ENCODE results near the gene ARSI.

The ARSI gene

DNA sequence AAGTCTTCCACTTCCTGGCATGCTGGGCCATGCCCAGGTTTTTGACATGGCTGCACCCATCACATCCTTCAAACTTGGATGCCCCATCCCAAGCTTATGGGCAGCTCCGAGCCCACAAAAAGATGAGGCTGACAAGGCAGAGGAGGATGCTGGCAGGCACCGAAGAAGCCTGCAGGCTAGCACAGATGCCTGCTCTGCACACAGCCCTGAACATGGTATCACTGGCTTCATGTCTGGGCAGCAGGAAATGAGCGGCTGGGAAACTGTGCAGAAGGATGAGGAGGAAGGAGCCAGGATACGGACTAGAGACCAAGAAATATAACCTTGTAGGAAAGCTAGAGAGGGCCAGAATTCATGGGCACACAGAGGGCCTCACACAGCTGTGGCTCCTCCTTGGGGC lies 27.9 kb downstream of the ARSI start (continued):
- TF ChIP-seq, protein P1, sequence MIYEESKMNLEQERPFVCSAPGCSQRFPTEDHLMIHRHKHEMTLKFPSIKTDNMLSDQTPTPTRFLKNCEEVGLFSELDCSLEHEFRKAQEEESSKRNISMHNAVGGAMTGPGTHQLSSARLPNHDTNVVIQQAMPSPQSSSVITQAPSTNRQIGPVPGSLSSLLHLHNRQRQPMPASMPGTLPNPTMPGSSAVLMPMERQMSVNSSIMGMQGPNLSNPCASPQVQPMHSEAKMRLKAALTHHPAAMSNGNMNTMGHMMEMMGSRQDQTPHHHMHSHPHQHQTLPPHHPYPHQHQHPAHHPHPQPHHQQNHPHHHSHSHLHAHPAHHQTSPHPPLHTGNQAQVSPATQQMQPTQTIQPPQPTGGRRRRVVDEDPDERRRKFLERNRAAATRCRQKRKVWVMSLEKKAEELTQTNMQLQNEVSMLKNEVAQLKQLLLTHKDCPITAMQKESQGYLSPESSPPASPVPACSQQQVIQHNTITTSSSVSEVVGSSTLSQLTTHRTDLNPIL (CRISPR knock-in tag; IDR thresholded peaks at IDR 0.05; ENCODE audit: low read depth) = no peak
- TF ChIP-seq ISL1 (CRISPR knock-in tag; IDR thresholded peaks at IDR 0.05) (no peak), BACH2 (CRISPR knock-in tag; IDR thresholded peaks at IDR 0.05; ENCODE audit: borderline replicate concordance) (no peak), ZFP3 (CRISPR knock-in tag; IDR thresholded peaks at IDR 0.05) (no peak), CSDC2 (CRISPR knock-in tag; IDR thresholded peaks at IDR 0.05) (no peak), ARNTL (CRISPR knock-in tag; IDR thresholded peaks at IDR 0.05; ENCODE audit: borderline replicate concordance, low read depth) (no peak), TOX (CRISPR knock-in tag; IDR thresholded peaks at IDR 0.05; ENCODE audit: borderline replicate concordance) (no peak), ZFP30 (CRISPR knock-in tag; IDR thresholded peaks at IDR 0.05) (no peak), TCF4 (CRISPR knock-in tag; IDR thresholded peaks at IDR 0.05; ENCODE audit: borderline replicate concordance) (no peak)

DNA sequence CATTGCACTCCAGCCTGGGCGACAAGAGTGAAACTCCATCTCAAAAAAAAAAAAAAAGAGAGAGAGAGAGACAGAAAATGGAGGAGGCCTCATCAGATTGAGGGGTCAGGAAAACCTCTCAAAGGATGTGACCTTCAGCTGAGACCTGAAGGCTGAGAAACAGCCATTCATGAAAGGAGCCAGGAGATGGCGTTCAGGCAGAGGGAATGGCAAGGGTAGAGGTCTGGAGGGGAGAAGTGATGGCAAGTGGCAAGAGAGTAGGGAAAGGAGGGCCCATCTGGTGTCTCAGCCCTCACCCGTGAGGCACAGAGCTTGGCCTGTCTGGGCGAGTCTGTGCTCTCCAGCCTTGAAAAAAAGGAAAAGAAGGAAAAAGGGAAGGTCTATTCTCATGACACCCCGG lies 30.2 kb downstream of the ARSI start:
- ATAC-seq = peak; percentile 96
- no peak for TF ChIP-seq ISL1 (CRISPR knock-in tag; IDR thresholded peaks at IDR 0.05)
- TF ChIP-seq BACH2 (CRISPR knock-in tag; IDR thresholded peaks at IDR 0.05; ENCODE audit: borderline replicate concordance) = no peak
- TF ChIP-seq PPARA (CRISPR knock-in tag; IDR thresholded peaks at IDR 0.05; ENCODE audit: borderline replicate concordance) = no peak
- TF ChIP-seq GLIS3 (CRISPR knock-in tag; IDR thresholded peaks at IDR 0.05) = no peak
- no peak for TF ChIP-seq ZFP30 (CRISPR knock-in tag; IDR thresholded peaks at IDR 0.05)
- TF ChIP-seq ARNTL (CRISPR knock-in tag; IDR thresholded peaks at IDR 0.05; ENCODE audit: borderline replicate concordance, low read depth) = no peak
- TF ChIP-seq RARB (CRISPR knock-in tag; IDR thresholded peaks at IDR 0.05) = no peak
- no peak for TF ChIP-seq TOX (CRISPR knock-in tag; IDR thresholded peaks at IDR 0.05; ENCODE audit: borderline replicate concordance)
- TF ChIP-seq ZC3H10 (CRISPR knock-in tag; IDR thresholded peaks at IDR 0.05) = no peak
- TF ChIP-seq ZFP3 (CRISPR knock-in tag; IDR thresholded peaks at IDR 0.05) = no peak
- TF ChIP-seq, protein P2, sequence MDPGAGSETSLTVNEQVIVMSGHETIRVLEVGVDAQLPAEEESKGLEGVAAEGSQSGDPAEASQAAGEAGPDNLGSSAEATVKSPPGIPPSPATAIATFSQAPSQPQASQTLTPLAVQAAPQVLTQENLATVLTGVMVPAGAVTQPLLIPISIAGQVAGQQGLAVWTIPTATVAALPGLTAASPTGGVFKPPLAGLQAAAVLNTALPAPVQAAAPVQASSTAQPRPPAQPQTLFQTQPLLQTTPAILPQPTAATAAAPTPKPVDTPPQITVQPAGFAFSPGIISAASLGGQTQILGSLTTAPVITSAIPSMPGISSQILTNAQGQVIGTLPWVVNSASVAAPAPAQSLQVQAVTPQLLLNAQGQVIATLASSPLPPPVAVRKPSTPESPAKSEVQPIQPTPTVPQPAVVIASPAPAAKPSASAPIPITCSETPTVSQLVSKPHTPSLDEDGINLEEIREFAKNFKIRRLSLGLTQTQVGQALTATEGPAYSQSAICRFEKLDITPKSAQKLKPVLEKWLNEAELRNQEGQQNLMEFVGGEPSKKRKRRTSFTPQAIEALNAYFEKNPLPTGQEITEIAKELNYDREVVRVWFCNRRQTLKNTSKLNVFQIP (CRISPR knock-in tag; IDR thresholded peaks at IDR 0.05; ENCODE audit: borderline replicate concordance, low read depth) = no peak

DNA sequence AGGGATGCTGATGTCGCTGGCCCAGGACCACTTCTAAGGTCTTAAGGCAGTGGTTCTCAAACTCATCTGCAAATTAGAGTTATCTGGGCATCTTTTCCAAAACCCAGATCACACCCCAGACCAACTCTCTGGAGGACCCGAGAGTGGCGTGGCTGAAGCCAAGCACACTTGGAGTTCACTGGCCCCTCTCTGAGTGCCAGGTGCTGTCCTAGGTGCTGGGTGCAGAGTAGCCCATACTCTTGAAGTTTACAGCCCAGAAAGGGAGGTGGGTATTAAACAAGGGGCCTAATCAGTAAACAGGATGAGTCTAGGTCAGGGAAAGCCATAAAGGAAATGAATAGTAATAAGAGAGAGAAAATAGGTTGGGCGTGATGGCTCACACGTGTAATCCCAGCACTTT lies 30.8 kb downstream of the ARSI start:
- TF ChIP-seq, protein P3, sequence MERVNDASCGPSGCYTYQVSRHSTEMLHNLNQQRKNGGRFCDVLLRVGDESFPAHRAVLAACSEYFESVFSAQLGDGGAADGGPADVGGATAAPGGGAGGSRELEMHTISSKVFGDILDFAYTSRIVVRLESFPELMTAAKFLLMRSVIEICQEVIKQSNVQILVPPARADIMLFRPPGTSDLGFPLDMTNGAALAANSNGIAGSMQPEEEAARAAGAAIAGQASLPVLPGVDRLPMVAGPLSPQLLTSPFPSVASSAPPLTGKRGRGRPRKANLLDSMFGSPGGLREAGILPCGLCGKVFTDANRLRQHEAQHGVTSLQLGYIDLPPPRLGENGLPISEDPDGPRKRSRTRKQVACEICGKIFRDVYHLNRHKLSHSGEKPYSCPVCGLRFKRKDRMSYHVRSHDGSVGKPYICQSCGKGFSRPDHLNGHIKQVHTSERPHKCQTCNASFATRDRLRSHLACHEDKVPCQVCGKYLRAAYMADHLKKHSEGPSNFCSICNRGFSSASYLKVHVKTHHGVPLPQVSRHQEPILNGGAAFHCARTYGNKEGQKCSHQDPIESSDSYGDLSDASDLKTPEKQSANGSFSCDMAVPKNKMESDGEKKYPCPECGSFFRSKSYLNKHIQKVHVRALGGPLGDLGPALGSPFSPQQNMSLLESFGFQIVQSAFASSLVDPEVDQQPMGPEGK (CRISPR knock-in tag; IDR thresholded peaks at IDR 0.05; ENCODE audit: borderline replicate concordance) = no peak
- TF ChIP-seq, protein P1 (CRISPR knock-in tag; IDR thresholded peaks at IDR 0.05; ENCODE audit: low read depth) = no peak
- TF ChIP-seq, protein P2 (CRISPR knock-in tag; IDR thresholded peaks at IDR 0.05; ENCODE audit: borderline replicate concordance, low read depth) = no peak
- TF ChIP-seq CSDC2 (CRISPR knock-in tag; IDR thresholded peaks at IDR 0.05) = no peak
- peak; percentile 38; the same call in 2 of the 3 replicates for ATAC-seq

DNA sequence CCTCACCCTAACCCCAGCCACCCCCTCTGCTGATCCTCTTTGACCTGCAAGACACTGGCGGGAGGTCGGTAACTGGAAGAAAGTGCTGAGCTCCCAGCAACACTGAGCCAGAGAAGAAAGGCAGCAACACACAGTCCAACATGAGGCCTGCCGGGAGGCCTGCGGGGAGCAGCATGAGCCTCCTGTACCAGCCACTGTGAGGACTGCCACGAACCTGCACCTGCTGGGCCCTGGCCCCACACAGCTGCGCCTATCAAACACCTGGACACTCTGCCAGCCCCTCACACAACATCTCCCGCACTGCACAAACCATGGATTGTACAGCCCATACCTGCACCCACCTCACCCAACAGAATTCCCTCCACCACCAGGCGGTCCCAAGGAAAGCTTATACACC lies 31.4 kb downstream of the ARSI start:
- ATAC-seq = no peak
- no peak for TF ChIP-seq ZFP30 (CRISPR knock-in tag; IDR thresholded peaks at IDR 0.05)
- no peak for TF ChIP-seq ISL1 (CRISPR knock-in tag; IDR thresholded peaks at IDR 0.05)
- no peak for TF ChIP-seq ZC3H10 (CRISPR knock-in tag; IDR thresholded peaks at IDR 0.05)
- TF ChIP-seq, protein P4, sequence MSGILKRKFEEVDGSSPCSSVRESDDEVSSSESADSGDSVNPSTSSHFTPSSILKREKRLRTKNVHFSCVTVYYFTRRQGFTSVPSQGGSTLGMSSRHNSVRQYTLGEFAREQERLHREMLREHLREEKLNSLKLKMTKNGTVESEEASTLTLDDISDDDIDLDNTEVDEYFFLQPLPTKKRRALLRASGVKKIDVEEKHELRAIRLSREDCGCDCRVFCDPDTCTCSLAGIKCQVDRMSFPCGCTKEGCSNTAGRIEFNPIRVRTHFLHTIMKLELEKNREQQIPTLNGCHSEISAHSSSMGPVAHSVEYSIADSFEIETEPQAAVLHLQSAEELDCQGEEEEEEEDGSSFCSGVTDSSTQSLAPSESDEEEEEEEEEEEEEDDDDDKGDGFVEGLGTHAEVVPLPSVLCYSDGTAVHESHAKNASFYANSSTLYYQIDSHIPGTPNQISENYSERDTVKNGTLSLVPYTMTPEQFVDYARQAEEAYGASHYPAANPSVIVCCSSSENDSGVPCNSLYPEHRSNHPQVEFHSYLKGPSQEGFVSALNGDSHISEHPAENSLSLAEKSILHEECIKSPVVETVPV (CRISPR knock-in tag; IDR thresholded peaks at IDR 0.05) = no peak
- TF ChIP-seq CSDC2 (CRISPR knock-in tag; IDR thresholded peaks at IDR 0.05) = no peak
- TF ChIP-seq PPARA (CRISPR knock-in tag; IDR thresholded peaks at IDR 0.05; ENCODE audit: borderline replicate concordance) = no peak
- TF ChIP-seq ZNF8 (CRISPR knock-in tag; IDR thresholded peaks at IDR 0.05) = no peak
- TF ChIP-seq ESRRG (CRISPR knock-in tag; IDR thresholded peaks at IDR 0.05) = no peak
- TF ChIP-seq SNAI2 (CRISPR knock-in tag; IDR thresholded peaks at IDR 0.05) = no peak
- TF ChIP-seq, protein P5, sequence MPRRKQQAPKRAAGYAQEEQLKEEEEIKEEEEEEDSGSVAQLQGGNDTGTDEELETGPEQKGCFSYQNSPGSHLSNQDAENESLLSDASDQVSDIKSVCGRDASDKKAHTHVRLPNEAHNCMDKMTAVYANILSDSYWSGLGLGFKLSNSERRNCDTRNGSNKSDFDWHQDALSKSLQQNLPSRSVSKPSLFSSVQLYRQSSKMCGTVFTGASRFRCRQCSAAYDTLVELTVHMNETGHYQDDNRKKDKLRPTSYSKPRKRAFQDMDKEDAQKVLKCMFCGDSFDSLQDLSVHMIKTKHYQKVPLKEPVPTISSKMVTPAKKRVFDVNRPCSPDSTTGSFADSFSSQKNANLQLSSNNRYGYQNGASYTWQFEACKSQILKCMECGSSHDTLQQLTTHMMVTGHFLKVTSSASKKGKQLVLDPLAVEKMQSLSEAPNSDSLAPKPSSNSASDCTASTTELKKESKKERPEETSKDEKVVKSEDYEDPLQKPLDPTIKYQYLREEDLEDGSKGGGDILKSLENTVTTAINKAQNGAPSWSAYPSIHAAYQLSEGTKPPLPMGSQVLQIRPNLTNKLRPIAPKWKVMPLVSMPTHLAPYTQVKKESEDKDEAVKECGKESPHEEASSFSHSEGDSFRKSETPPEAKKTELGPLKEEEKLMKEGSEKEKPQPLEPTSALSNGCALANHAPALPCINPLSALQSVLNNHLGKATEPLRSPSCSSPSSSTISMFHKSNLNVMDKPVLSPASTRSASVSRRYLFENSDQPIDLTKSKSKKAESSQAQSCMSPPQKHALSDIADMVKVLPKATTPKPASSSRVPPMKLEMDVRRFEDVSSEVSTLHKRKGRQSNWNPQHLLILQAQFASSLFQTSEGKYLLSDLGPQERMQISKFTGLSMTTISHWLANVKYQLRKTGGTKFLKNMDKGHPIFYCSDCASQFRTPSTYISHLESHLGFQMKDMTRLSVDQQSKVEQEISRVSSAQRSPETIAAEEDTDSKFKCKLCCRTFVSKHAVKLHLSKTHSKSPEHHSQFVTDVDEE (CRISPR knock-in tag; IDR thresholded peaks at IDR 0.05) = no peak
- no peak for TF ChIP-seq RARB (CRISPR knock-in tag; IDR thresholded peaks at IDR 0.05)
- TF ChIP-seq, protein P2 (CRISPR knock-in tag; IDR thresholded peaks at IDR 0.05; ENCODE audit: borderline replicate concordance, low read depth) = no peak
- no peak for TF ChIP-seq ZNF70 (CRISPR knock-in tag; IDR thresholded peaks at IDR 0.05)
- no peak for TF ChIP-seq ARNTL (CRISPR knock-in tag; IDR thresholded peaks at IDR 0.05; ENCODE audit: borderline replicate concordance, low read depth)
